HEK293 (cell line): ENCODE measurements around the gene UFSP2.
A peak's percentile ranks its signal among the peaks of the same experiment; 100 is the strongest.

ENCODE experiments used
- FEZF1 ChIP-seq: fragments of 450-650 bp; formaldehyde crosslinking; IDR thresholded peaks from 2 replicates; pipeline ENCODE4 v1.5.1; 2016; ENCODE audit warnings: missing biosample characterization, missing genetic modification characterization
- GLIS1 ChIP-seq: fragments of 450-650 bp; formaldehyde crosslinking; IDR thresholded peaks from 2 replicates; pipeline ENCODE4 v1.5.1; 2016; ENCODE audit warnings: missing biosample characterization, missing genetic modification characterization
- GLIS2 ChIP-seq: fragments of 450-650 bp; formaldehyde crosslinking; IDR thresholded peaks from 2 replicates; pipeline ENCODE4 v1.5.1; 2016; ENCODE audit warnings: missing biosample characterization, missing genetic modification characterization
- KLF9 ChIP-seq: fragments of 450-650 bp; formaldehyde crosslinking; IDR thresholded peaks from 2 replicates; pipeline ENCODE4 v1.5.1; 2016; ENCODE audit warnings: missing biosample characterization, missing genetic modification characterization, low read depth
- PRDM1 ChIP-seq: fragments of 450-650 bp; formaldehyde crosslinking; IDR thresholded peaks from 2 replicates; pipeline ENCODE4; 2016; ENCODE audit warnings: missing biosample characterization, missing genetic modification characterization
- SP2 ChIP-seq: fragments of 450-650 bp; formaldehyde crosslinking; IDR thresholded peaks from 2 replicates; pipeline ENCODE4 v1.5.1; 2016; ENCODE audit warnings: missing biosample characterization, missing genetic modification characterization
- SP7 ChIP-seq: fragments of 450-650 bp; formaldehyde crosslinking; IDR thresholded peaks from 2 replicates; pipeline ENCODE4 v1.5.1; 2016; ENCODE audit warnings: missing biosample characterization, missing genetic modification characterization
- ZBTB8A ChIP-seq: fragments of 450-650 bp; formaldehyde crosslinking; IDR thresholded peaks from 2 replicates; pipeline ENCODE4 v1.5.1; 2016; ENCODE audit warnings: missing biosample characterization, missing genetic modification characterization
- ZEB2 ChIP-seq: fragments of 450-650 bp; formaldehyde crosslinking; IDR thresholded peaks from 2 replicates; pipeline ENCODE4 v1.5.1; 2016; ENCODE audit warnings: missing biosample characterization, missing genetic modification characterization
- ZIC2 ChIP-seq: fragments of 450-650 bp; formaldehyde crosslinking; IDR thresholded peaks from 2 replicates; pipeline ENCODE4 v1.5.1; 2016; ENCODE audit warnings: missing biosample characterization, missing genetic modification characterization
- ZNF10 ChIP-seq: fragments of 450-650 bp; formaldehyde crosslinking; IDR thresholded peaks from 2 replicates; pipeline ENCODE4 v1.5.1; 2017; ENCODE audit warnings: missing biosample characterization, missing genetic modification characterization
- ZNF221 ChIP-seq: fragments of 450-650 bp; formaldehyde crosslinking; IDR thresholded peaks from 2 replicates; pipeline ENCODE4 v1.5.1; 2017; ENCODE audit warnings: missing biosample characterization, missing genetic modification characterization, borderline replicate concordance
- ZNF335 ChIP-seq: fragments of 450-650 bp; formaldehyde crosslinking; conservative IDR thresholded peaks from 2 replicates; pipeline ENCODE4 v1.5.1; 2016; ENCODE audit warnings: missing biosample characterization, missing genetic modification characterization
- ZNF391 ChIP-seq: fragments of 450-650 bp; formaldehyde crosslinking; IDR thresholded peaks from 2 replicates; pipeline ENCODE4 v1.5.1; 2016; ENCODE audit warnings: low read depth, missing biosample characterization, missing genetic modification characterization, borderline replicate concordance
- ZNF404 ChIP-seq: fragments of 450-650 bp; formaldehyde crosslinking; IDR thresholded peaks from 2 replicates; pipeline ENCODE4 v1.5.1; 2017; ENCODE audit warnings: missing biosample characterization, missing genetic modification characterization
- ZNF530 ChIP-seq: fragments of 450-650 bp; formaldehyde crosslinking; IDR thresholded peaks from 2 replicates; pipeline ENCODE4 v1.5.1; 2016; ENCODE audit warnings: low read depth, missing biosample characterization, missing genetic modification characterization
- ZNF549 ChIP-seq: fragments of 450-650 bp; IDR thresholded peaks from 2 replicates; pipeline ENCODE4 v1.5.1; 2018; ENCODE audit warnings: missing biosample characterization, missing genetic modification characterization, mild to moderate bottlenecking, inconsistent platforms, moderate library complexity
- ZNF600 ChIP-seq: fragments of 450-650 bp; formaldehyde crosslinking; IDR thresholded peaks from 2 replicates; pipeline ENCODE4 v1.5.1; 2016; ENCODE audit warnings: missing biosample characterization, missing genetic modification characterization
- ZXDB ChIP-seq: fragments of 450-650 bp; formaldehyde crosslinking; IDR thresholded peaks from 2 replicates; pipeline ENCODE4 v1.5.1; 2016; ENCODE audit warnings: missing biosample characterization, missing genetic modification characterization
- TF ChIP-seq, protein P1 (sequence below): fragments of 450-650 bp; formaldehyde crosslinking; IDR thresholded peaks from 2 replicates; pipeline ENCODE4 v1.5.1; 2016; ENCODE audit warnings: missing biosample characterization, missing genetic modification characterization, borderline replicate concordance
- TF ChIP-seq, protein P2 (sequence below): fragments of 450-650 bp; formaldehyde crosslinking; IDR thresholded peaks from 2 replicates; pipeline ENCODE4 v1.5.1; 2016; ENCODE audit warnings: missing biosample characterization, missing genetic modification characterization
- TF ChIP-seq, protein P3 (sequence below): fragments of 450-650 bp; formaldehyde crosslinking; IDR thresholded peaks from 2 replicates; pipeline ENCODE4 v1.5.1; 2016; ENCODE audit warnings: missing biosample characterization, missing genetic modification characterization
- TF ChIP-seq, protein P4 (sequence below): fragments of 450-650 bp; formaldehyde crosslinking; IDR thresholded peaks from 2 replicates; pipeline ENCODE4 v1.5.1; 2017; ENCODE audit warnings: missing biosample characterization, mild to moderate bottlenecking, missing genetic modification characterization, moderate library complexity
- TF ChIP-seq, protein P5 (sequence below): fragments of 450-650 bp; formaldehyde crosslinking; IDR thresholded peaks from 2 replicates; pipeline ENCODE4 v1.5.1; 2016; ENCODE audit warnings: missing biosample characterization, missing genetic modification characterization
- TF ChIP-seq, protein P6 (sequence below): fragments of 450-650 bp; formaldehyde crosslinking; IDR thresholded peaks from 2 replicates; pipeline ENCODE4 v1.5.1; 2016; ENCODE audit warnings: missing biosample characterization, missing genetic modification characterization

The UFSP2 gene

DNA sequence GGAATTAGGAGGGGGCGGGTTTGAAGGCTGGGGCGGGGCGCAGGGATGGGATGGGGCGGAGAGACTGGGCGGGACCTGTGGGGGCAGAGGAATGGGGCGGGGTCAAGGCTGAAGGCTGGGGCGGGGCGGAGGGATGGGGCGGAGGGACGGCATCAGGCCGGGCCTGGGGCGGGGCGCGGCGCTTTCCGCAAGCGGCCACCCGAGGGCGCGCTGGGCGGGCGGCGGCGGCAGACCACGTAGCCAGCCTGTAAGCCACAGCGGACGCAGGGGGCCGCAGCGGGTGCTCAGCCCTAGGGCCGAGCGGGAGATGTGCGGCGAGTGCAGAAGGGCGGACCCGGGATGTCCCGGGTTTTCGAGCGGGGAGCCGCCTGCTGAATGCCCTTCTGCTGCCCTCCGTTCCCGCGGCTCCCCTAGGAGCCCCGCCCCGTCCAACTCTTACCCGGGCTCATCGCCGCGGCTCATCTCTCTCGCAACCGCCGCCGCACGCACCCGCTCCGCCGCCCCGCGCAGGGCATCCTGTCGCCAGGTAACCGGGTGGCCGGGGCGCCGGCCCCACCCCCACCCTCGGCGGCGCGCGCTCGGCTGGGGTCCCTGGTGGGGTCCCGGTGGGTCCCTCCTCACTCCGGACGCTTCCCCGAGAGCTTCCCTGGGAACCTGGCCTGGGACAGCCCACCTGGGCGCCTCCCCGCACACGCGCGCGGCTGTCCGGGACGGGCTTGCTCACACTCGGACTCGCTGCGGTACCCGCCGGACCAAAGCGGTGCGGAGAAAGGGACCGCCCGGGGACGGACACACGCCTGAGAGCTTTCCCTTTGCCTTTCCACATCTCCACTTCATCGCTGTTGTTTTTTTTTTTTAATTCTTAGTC lies 45.7 kb upstream of the UFSP2 start, which contains the start of gene CCDC110 (continued):
- TF ChIP-seq, protein P1, sequence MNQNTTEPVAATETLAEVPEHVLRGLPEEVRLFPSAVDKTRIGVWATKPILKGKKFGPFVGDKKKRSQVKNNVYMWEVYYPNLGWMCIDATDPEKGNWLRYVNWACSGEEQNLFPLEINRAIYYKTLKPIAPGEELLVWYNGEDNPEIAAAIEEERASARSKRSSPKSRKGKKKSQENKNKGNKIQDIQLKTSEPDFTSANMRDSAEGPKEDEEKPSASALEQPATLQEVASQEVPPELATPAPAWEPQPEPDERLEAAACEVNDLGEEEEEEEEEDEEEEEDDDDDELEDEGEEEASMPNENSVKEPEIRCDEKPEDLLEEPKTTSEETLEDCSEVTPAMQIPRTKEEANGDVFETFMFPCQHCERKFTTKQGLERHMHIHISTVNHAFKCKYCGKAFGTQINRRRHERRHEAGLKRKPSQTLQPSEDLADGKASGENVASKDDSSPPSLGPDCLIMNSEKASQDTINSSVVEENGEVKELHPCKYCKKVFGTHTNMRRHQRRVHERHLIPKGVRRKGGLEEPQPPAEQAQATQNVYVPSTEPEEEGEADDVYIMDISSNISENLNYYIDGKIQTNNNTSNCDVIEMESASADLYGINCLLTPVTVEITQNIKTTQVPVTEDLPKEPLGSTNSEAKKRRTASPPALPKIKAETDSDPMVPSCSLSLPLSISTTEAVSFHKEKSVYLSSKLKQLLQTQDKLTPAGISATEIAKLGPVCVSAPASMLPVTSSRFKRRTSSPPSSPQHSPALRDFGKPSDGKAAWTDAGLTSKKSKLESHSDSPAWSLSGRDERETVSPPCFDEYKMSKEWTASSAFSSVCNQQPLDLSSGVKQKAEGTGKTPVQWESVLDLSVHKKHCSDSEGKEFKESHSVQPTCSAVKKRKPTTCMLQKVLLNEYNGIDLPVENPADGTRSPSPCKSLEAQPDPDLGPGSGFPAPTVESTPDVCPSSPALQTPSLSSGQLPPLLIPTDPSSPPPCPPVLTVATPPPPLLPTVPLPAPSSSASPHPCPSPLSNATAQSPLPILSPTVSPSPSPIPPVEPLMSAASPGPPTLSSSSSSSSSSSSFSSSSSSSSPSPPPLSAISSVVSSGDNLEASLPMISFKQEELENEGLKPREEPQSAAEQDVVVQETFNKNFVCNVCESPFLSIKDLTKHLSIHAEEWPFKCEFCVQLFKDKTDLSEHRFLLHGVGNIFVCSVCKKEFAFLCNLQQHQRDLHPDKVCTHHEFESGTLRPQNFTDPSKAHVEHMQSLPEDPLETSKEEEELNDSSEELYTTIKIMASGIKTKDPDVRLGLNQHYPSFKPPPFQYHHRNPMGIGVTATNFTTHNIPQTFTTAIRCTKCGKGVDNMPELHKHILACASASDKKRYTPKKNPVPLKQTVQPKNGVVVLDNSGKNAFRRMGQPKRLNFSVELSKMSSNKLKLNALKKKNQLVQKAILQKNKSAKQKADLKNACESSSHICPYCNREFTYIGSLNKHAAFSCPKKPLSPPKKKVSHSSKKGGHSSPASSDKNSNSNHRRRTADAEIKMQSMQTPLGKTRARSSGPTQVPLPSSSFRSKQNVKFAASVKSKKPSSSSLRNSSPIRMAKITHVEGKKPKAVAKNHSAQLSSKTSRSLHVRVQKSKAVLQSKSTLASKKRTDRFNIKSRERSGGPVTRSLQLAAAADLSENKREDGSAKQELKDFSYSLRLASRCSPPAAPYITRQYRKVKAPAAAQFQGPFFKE (tag by site-specific recombination) = no peak
- TF ChIP-seq FEZF1 (tag by site-specific recombination) = no peak
- TF ChIP-seq KLF9 = peak; percentile 16; the same call in 1 of the 2 replicates
- TF ChIP-seq ZNF404 (tag by site-specific recombination) = no peak
- peak; percentile 59; the same call in 1 of the 2 replicates for TF ChIP-seq ZEB2 (tag by site-specific recombination)
- no peak for TF ChIP-seq ZNF221 (tag by site-specific recombination)
- peak; percentile 73 for TF ChIP-seq ZNF335
- TF ChIP-seq ZNF600 (tag by site-specific recombination) = peak; percentile 55
- 0 out of 2 replicates have a peak, but pooled peaks have one; percentile 19 for TF ChIP-seq ZNF10 (tag by site-specific recombination)
- TF ChIP-seq GLIS1 = peak; percentile 41
- TF ChIP-seq, protein P2, sequence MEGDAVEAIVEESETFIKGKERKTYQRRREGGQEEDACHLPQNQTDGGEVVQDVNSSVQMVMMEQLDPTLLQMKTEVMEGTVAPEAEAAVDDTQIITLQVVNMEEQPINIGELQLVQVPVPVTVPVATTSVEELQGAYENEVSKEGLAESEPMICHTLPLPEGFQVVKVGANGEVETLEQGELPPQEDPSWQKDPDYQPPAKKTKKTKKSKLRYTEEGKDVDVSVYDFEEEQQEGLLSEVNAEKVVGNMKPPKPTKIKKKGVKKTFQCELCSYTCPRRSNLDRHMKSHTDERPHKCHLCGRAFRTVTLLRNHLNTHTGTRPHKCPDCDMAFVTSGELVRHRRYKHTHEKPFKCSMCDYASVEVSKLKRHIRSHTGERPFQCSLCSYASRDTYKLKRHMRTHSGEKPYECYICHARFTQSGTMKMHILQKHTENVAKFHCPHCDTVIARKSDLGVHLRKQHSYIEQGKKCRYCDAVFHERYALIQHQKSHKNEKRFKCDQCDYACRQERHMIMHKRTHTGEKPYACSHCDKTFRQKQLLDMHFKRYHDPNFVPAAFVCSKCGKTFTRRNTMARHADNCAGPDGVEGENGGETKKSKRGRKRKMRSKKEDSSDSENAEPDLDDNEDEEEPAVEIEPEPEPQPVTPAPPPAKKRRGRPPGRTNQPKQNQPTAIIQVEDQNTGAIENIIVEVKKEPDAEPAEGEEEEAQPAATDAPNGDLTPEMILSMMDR = peak; percentile 50; the same call in 1 of the 2 replicates
- TF ChIP-seq SP7 (tag by site-specific recombination) = peak; percentile 17; the same call in 1 of the 2 replicates
- TF ChIP-seq ZXDB (tag by site-specific recombination) = 0 out of 2 replicates have a peak, but pooled peaks have one; percentile 28
- TF ChIP-seq, protein P3, sequence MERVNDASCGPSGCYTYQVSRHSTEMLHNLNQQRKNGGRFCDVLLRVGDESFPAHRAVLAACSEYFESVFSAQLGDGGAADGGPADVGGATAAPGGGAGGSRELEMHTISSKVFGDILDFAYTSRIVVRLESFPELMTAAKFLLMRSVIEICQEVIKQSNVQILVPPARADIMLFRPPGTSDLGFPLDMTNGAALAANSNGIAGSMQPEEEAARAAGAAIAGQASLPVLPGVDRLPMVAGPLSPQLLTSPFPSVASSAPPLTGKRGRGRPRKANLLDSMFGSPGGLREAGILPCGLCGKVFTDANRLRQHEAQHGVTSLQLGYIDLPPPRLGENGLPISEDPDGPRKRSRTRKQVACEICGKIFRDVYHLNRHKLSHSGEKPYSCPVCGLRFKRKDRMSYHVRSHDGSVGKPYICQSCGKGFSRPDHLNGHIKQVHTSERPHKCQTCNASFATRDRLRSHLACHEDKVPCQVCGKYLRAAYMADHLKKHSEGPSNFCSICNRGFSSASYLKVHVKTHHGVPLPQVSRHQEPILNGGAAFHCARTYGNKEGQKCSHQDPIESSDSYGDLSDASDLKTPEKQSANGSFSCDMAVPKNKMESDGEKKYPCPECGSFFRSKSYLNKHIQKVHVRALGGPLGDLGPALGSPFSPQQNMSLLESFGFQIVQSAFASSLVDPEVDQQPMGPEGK (tag by site-specific recombination) = peak; percentile 51
- no peak for TF ChIP-seq ZNF549
- TF ChIP-seq SP2 = 0 out of 2 replicates have a peak, but pooled peaks have one; percentile 16
- peak; percentile 66 for TF ChIP-seq PRDM1 (tag by site-specific recombination)
- TF ChIP-seq, protein P4, sequence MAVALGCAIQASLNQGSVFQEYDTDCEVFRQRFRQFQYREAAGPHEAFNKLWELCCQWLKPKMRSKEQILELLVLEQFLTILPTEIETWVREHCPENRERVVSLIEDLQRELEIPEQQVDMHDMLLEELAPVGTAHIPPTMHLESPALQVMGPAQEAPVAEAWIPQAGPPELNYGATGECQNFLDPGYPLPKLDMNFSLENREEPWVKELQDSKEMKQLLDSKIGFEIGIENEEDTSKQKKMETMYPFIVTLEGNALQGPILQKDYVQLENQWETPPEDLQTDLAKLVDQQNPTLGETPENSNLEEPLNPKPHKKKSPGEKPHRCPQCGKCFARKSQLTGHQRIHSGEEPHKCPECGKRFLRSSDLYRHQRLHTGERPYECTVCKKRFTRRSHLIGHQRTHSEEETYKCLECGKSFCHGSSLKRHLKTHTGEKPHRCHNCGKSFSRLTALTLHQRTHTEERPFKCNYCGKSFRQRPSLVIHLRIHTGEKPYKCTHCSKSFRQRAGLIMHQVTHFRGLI (tag by site-specific recombination) = no peak
- TF ChIP-seq, protein P5, sequence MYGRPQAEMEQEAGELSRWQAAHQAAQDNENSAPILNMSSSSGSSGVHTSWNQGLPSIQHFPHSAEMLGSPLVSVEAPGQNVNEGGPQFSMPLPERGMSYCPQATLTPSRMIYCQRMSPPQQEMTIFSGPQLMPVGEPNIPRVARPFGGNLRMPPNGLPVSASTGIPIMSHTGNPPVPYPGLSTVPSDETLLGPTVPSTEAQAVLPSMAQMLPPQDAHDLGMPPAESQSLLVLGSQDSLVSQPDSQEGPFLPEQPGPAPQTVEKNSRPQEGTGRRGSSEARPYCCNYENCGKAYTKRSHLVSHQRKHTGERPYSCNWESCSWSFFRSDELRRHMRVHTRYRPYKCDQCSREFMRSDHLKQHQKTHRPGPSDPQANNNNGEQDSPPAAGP = peak; percentile 54; the same call in 1 of the 2 replicates
- no peak for TF ChIP-seq ZNF530
- TF ChIP-seq, protein P6, sequence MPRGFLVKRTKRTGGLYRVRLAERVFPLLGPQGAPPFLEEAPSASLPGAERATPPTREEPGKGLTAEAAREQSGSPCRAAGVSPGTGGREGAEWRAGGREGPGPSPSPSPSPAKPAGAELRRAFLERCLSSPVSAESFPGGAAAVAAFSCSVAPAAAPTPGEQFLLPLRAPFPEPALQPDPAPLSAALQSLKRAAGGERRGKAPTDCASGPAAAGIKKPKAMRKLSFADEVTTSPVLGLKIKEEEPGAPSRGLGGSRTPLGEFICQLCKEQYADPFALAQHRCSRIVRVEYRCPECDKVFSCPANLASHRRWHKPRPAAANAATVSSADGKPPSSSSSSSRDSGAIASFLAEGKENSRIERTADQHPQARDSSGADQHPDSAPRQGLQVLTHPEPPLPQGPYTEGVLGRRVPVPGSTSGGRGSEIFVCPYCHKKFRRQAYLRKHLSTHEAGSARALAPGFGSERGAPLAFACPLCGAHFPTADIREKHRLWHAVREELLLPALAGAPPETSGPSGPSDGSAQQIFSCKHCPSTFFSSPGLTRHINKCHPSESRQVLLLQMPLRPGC (tag by site-specific recombination) = no peak
- peak; percentile 30; the same call in 1 of the 2 replicates for TF ChIP-seq ZNF391
- peak; percentile 93 for TF ChIP-seq ZBTB8A (tag by site-specific recombination)
- peak; percentile 59; the same call in 1 of the 2 replicates for TF ChIP-seq GLIS2 (tag by site-specific recombination)
- peak; percentile 40; the same call in 1 of the 2 replicates for TF ChIP-seq ZIC2
